K562 (cell line): ENCODE data around the gene GON7. TPM values are rescaled to one million over a fixed set of nuclear protein-coding genes. Genes with fewer than 3 reads are reported as not detected.

Experiments
- CTCF ChIP-seq, 3 experiments: IDR thresholded peaks in 2 of 3; conservative IDR thresholded peaks in 1 of 3; 2 replicates each; pipeline ENCODE4 v1.5.1; 2011 to 2012; ENCODE audit warnings: low read length in 3 of 3, mild to moderate bottlenecking in 3 of 3, control low read depth in 2 of 3, improper control_type of control experiment in 1 of 3, inconsistent platforms in 1 of 3, low read depth in 1 of 3, mixed read lengths in 1 of 3, moderate library complexity in 1 of 3; ENCODE audit not compliant: insufficient read depth in 2 of 3
- DPF2 ChIP-seq: fragments of 450-650 bp; IDR thresholded peaks from 2 replicates; pipeline ENCODE4 v1.6.1; 2016
- EGR1 ChIP-seq: fragments of 450-650 bp; conservative IDR thresholded peaks from 2 replicates; pipeline ENCODE4 v1.6.1; 2017; ENCODE audit warnings: mild to moderate bottlenecking
- NR1H2 ChIP-seq: sonication (generic); formaldehyde crosslinking; IDR thresholded peaks from 2 replicates; pipeline ENCODE4 v1.4.0; 2020; ENCODE audit warnings: mild to moderate bottlenecking, missing genetic modification reagents
- RAD21 ChIP-seq, 2 experiments: fragments of 250-450 bp in 1 of 2; fragments of 450-650 bp in 1 of 2; sonication (Bioruptor Pico) in 1 of 2; formaldehyde crosslinking in 1 of 2; IDR thresholded peaks in 1 of 2; conservative IDR thresholded peaks in 1 of 2; 2 replicates each; pipeline versions ENCODE4 v1.4.0 to v1.8.0; 2020 to 2022; ENCODE audit warnings: mild to moderate bottlenecking in 2 of 2, moderate library complexity in 1 of 2
- SIN3B ChIP-seq: fragments of 450-650 bp; IDR thresholded peaks from 2 replicates; pipeline ENCODE4 v1.6.1; 2017; ENCODE audit warnings: low read depth, mild to moderate bottlenecking, moderate library complexity
- ZBTB1 ChIP-seq: sonication (generic); formaldehyde crosslinking; IDR thresholded peaks from 2 replicates; pipeline ENCODE4 v1.8.1; 2023; ENCODE audit warnings: missing genetic modification reagents, low read depth, mild to moderate bottlenecking, borderline replicate concordance
- ZBTB7A ChIP-seq: IDR thresholded peaks from 2 replicates; pipeline ENCODE4 v1.6.1; 2011; ENCODE audit warnings: low read depth, mild to moderate bottlenecking, low read length, moderate library complexity, borderline replicate concordance; ENCODE audit not compliant: control insufficient read depth
- ZNF165 ChIP-seq: fragments of 250-450 bp; sonication (Bioruptor Pico); IDR thresholded peaks from 2 replicates; pipeline ENCODE4 v1.4.0; 2020; ENCODE audit warnings: borderline replicate concordance
- polyA plus RNA-seq, 8 experiments: library from polyadenylated mRNA; depleted of rRNA in 4 of 8; stranded (reverse) in 5 of 8; unstranded in 3 of 8; fragments of >200 nt; fragmentation: Nextera tagmentation in 2 of 8; fragmentation: Illumina TruSeq in 1 of 8; extraction: Ambion mirVana in 2 of 8; extraction: Trizol in 1 of 8; gene quantifications; 2 replicates each; pipeline versions ENCODE4 v1.2.1 to v1.2.3, GENCODE V29; 2011 to 2014; ENCODE audit warnings: inconsistent platforms in 1 of 8, missing spikeins in 1 of 8
- total RNA-seq, 7 experiments: library from RNA; depleted of rRNA in 6 of 7; stranded (reverse); fragments of >200 nt in 6 of 7; fragmentation: Illumina TruSeq in 2 of 7; extraction: Trizol in 2 of 7; gene quantifications; 2 replicates each; pipeline versions ENCODE4 v1.2.1 to v1.2.3, GENCODE V29; 2011 to 2021; ENCODE audit warnings: low replicate concordance in 1 of 7
- TF ChIP-seq, protein P1 (sequence below): fragments of 200-800 bp; sonication (Bioruptor generic); IDR thresholded peaks from 2 replicates; pipeline ENCODE4 v1.6.1; 2016; ENCODE audit warnings: missing genetic modification characterization, missing compliant biosample characterization
- TF ChIP-seq, protein P2 (sequence below): sonication (generic); formaldehyde crosslinking; IDR thresholded peaks from 2 replicates; pipeline ENCODE4 v1.8.0; 2022; ENCODE audit warnings: missing genetic modification reagents, mild to moderate bottlenecking, moderate library complexity, borderline replicate concordance

The GON7 gene
- total and polyA plus RNA-seq, 9 of the 15 experiments (the other 6 are each of a cell fraction or from before 2014, with no cell fraction given): 13.7 to 34.0 (median 23.9) TPM

DNA sequence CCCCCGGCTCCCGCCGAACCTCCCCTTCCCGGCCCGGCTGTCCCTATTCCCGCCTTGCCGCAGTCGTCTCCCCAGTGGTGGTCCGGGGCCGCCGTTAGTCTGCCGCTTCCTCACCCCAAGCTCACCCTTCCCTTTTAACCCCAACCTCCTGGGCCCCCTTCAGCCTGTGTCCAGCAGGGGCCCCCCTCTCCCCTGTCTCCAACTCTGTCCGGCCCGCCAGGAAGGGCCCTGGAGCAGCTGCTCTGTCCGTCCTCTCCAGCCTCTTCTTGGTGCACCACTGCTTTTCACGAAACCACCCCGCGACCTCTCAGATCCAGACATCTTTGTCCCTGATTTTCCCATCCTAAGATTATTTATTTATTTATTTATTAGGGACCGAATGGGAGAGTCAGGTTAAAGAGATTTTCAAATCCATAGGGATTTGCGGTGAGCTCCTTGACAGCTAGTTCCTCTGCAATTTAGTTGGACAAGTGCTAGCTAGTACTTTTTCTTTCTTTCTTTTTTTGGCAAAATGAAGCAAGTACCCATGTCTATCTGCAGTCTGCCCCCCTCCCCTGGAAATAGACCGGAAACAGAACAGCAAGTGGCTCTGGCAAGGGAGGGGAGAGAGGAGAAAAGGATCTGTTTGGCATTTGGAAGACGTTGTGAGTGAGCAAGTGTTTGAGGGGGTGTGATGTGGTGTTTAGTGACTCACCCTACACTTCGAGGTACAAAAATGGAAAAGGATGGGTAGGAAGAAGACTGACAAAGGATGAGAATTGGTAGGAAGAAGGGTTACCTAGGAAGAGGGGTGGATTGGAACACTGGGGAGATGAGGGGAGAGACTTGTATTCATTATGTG, 823 bp upstream of the GON7 start (continued):
- TF ChIP-seq, protein P1, sequence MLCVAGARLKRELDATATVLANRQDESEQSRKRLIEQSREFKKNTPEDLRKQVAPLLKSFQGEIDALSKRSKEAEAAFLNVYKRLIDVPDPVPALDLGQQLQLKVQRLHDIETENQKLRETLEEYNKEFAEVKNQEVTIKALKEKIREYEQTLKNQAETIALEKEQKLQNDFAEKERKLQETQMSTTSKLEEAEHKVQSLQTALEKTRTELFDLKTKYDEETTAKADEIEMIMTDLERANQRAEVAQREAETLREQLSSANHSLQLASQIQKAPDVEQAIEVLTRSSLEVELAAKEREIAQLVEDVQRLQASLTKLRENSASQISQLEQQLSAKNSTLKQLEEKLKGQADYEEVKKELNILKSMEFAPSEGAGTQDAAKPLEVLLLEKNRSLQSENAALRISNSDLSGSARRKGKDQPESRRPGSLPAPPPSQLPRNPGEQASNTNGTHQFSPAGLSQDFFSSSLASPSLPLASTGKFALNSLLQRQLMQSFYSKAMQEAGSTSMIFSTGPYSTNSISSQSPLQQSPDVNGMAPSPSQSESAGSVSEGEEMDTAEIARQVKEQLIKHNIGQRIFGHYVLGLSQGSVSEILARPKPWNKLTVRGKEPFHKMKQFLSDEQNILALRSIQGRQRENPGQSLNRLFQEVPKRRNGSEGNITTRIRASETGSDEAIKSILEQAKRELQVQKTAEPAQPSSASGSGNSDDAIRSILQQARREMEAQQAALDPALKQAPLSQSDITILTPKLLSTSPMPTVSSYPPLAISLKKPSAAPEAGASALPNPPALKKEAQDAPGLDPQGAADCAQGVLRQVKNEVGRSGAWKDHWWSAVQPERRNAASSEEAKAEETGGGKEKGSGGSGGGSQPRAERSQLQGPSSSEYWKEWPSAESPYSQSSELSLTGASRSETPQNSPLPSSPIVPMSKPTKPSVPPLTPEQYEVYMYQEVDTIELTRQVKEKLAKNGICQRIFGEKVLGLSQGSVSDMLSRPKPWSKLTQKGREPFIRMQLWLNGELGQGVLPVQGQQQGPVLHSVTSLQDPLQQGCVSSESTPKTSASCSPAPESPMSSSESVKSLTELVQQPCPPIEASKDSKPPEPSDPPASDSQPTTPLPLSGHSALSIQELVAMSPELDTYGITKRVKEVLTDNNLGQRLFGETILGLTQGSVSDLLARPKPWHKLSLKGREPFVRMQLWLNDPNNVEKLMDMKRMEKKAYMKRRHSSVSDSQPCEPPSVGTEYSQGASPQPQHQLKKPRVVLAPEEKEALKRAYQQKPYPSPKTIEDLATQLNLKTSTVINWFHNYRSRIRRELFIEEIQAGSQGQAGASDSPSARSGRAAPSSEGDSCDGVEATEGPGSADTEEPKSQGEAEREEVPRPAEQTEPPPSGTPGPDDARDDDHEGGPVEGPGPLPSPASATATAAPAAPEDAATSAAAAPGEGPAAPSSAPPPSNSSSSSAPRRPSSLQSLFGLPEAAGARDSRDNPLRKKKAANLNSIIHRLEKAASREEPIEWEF (CRISPR knock-in tag): no peak
- TF ChIP-seq, protein P2, sequence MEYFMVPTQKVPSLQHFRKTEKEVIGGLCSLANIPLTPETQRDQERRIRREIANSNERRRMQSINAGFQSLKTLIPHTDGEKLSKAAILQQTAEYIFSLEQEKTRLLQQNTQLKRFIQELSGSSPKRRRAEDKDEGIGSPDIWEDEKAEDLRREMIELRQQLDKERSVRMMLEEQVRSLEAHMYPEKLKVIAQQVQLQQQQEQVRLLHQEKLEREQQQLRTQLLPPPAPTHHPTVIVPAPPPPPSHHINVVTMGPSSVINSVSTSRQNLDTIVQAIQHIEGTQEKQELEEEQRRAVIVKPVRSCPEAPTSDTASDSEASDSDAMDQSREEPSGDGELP: peak; percentile 9; the same call in 1 of the 2 replicates
- TF ChIP-seq DPF2 (peak; percentile 61), ZBTB7A (peak; percentile 75; the same call in 1 of the 2 replicates), NR1H2 (CRISPR knock-in tag) (0 out of 2 replicates have a peak, but pooled peaks have one; percentile 29), RAD21 (CRISPR knock-in tag; conservative IDR thresholded peaks at IDR 0.05 in 1 of 2, IDR thresholded peaks at IDR 0.05 in 1 of 2) (peak; percentile 24 to 39; a peak in 3 of 4 replicates), ZBTB1 (CRISPR knock-in tag) (0 out of 2 replicates have a peak, but pooled peaks have one; percentile 19), ZNF165 (no peak), CTCF (IDR thresholded peaks at IDR 0.05 in 2 of 3, conservative IDR thresholded peaks at IDR 0.05 in 1 of 3; ENCODE audit: insufficient read depth in 2 of 3, low read depth in 1 of 3, low read length in 3 of 3) (peak; percentile 48 to 51 (median 48)), SIN3B (0 out of 2 replicates have a peak, but pooled peaks have one; percentile 10), EGR1 (peak; percentile 76)
